HG03571 (cell line): Measurements from ENCODE around the gene OR2B6.
"Not testable (repeated sequence)": the region's sequence is repeated elsewhere in the genome, so short reads cannot be mapped to it uniquely, and the experiment has no call there.

Experiments used
- ATAC-seq: cut with Tn5 transposase; IDR thresholded peaks from one replicate; pipeline ENCODE4 v1.9.1; 2021; ENCODE audit not compliant: unreplicated experiment

The OR2B6 gene

GRCh38 chr6:27956941-27957340, at the start of gene OR2B6:
Gene OR2B6 (plus strand): TSS chr6:27957241. CDS start chr6:27957241, 0 bp downstream.
- no peak for ATAC-seq

- ATAC-seq: no peak
Measured at GRCh38 chr6:27908017-27908416, 49.0 kb upstream of the OR2B6 start.

GRCh38 chr6:27911956-27912446, 45.0 kb upstream of the OR2B6 start, which contains the start of gene OR2B2:
Gene OR2B2 (minus strand): TSS chr6:27912396. CDS start chr6:27912319, 77 bp downstream.
- no peak for ATAC-seq

DNA sequence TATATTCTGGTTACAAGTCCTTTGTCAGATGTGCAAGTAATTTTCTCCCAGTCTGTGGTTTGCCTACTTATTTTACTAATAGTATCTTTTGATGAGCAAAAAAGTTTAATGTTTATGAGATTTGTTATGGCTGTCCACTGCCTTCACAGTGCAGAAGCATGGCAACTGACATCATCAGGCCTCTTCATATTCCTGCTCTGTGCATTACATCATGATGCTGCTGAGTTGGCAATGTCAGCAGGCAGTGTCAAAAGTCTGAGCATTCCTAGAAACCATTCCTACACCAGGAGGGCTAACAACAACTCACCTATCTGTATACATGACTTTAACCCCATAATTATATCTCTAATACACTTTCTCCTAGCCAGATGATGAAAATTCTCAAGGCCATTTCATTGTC, 34.1 kb upstream of the OR2B6 start:
- no peak for ATAC-seq

DNA sequence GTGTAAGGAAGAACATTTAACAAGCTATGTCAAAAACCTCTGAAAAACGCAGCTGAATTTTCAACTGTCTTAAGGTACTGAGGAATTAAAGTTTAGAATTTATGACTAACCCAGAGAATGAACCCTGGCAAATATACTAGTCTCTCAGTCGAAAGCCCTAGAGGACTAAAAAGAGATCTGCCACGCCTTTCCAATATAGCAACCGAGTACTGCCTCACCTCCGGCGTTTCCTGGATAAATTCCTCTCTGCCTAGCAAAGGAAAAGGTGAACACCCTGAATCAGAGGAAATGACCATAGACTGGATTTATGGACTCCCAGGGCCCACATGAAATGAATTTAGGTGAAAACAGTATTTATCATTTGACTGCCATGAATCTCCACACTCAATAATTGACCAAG, 32.9 kb upstream of the OR2B6 start:
- no peak for ATAC-seq

- not testable (repeated sequence) for ATAC-seq
Measured at GRCh38 chr6:27928041-27928440, 29.0 kb upstream of the OR2B6 start.

DNA sequence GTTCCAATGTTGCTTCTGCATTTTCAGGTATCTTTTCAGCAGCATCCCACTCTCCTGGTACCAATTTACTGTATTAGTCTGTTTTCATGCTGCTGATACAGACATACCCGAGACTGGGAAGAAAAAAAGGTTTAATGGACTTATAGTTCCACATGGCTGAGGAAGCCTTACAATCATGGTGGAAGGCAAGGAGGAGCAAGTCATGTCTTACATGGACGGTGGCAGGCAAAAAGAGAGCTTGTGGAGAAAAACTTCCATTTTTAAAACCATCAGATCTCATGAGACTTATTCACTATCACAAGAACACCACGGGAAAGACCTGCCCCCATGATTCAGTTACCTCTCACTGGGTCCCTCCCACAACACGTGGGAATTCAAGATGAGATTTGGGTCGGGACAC, 27.1 kb upstream of the OR2B6 start:
- ATAC-seq: not testable (repeated sequence)

GRCh38 chr6:27931209-27931608, 25.8 kb upstream of the OR2B6 start:
- ATAC-seq: no peak

DNA sequence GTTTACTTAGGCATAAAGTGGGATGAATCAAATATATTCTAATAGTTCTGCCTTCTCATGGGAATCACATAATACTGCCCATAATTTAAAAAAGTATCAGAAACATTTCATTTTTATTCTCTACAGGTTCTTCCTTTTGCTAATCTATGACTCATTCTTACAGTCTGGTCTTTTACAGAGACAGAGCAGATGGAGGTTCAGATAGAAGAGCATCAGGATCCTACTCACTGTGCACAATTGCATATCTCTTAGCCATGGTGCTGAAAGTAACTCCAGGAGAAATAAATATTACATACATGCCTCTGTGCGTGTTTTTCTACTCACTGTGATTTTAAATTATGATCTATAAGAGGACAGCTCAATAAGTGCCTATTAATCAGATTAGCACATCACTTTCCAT, 16.3 kb upstream of the OR2B6 start:
- no peak for ATAC-seq

- not testable (repeated sequence) for ATAC-seq
Measured at GRCh38 chr6:27943072-27943471, 14.0 kb upstream of the OR2B6 start.

DNA sequence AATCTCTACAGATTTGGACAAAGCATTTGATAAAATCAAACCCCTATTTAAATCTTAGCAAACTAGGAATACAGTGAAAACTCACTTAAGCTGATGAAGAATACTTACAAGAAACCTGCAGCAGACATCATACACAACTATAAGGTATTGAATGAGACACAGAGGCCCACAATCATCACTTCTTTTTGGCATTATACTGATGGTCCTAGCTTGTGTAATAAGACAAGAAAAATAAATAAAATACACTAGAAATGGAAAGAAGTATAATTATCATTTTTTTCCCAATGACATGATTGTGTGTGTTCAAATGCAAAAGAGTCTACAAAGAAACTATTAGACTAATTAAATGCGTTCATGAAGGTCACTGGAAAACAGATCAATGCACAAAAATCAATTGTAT, 8.8 kb upstream of the OR2B6 start:
- no peak for ATAC-seq

- no peak for ATAC-seq
Measured at GRCh38 chr6:27951040-27951439, 6.0 kb upstream of the OR2B6 start.

DNA sequence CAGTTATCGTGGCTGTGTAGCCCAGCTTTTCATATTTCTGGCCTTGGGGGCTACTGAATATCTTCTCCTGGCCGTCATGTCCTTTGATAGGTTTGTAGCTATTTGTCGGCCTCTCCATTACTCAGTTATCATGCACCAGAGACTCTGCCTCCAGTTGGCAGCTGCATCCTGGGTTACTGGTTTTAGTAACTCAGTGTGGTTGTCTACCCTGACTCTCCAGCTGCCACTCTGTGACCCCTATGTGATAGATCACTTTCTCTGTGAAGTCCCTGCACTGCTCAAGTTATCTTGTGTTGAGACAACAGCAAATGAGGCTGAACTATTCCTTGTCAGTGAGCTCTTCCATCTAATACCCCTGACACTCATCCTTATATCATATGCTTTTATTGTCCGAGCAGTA, 475 bp downstream of the OR2B6 start:
- ATAC-seq: no peak

- no peak for ATAC-seq
Measured at GRCh38 chr6:27962506-27962905, 5.5 kb downstream of the OR2B6 start.

DNA sequence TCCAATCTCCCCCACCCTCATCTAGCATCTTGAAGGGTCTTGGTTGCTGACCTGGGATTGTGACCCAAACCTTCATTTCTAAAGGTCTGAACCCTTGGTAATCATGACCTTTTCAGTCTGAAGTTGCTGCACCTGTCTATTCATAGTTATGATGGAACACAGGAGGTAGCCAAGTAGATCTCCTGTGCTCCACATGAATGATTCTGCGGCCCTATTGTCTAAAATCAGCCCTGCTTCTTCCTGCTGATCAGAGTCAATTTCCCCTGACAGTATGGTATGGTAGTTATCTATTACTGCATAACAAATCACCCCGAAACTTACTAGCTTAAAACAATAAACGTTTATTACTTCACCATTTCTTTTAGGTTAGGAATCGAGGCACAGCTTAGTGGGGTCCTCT, 9.0 kb downstream of the OR2B6 start:
- peak; percentile 64 for ATAC-seq

- no peak for ATAC-seq
Measured at GRCh38 chr6:27966816-27967426, 9.9 kb downstream of the OR2B6 start.

DNA sequence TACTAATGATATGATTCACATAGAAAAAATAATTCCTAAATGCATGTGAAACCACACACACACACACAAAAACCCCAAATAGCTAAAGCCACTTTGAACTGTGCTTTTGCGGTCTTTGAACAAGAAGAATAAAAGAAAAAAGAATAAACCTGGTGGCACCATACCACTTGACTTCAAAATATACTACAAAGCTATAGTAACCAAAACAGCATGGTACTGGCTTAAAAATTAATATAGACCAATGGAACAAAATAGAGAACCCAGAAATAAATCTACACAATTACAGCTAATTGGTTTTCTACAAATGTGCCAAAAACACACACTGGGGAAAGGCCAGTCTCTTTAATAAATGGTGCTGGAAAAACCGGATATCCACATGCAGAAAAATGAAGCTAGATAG, 13.4 kb downstream of the OR2B6 start:
- ATAC-seq: no peak

DNA sequence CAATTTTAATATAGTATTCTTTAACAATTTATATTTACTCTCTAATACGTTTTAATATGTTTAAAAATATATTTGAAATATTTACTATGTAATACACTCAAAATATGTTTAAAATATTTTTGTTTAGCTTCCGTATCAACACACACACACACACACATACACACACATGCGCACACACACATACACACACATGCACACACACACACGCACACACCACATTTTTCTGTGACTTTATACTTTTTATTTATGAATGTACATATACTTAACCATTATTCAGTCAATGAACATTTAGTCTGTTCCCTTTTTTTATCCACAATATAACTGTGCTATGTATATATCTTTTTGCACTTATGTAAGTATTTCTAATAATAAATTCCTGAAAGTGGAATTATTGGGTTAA, 15.7 kb downstream of the OR2B6 start:
- ATAC-seq: no peak

GRCh38 chr6:27977387-27977786, 20.3 kb downstream of the OR2B6 start:
- no peak for ATAC-seq

- ATAC-seq: no peak
Measured at GRCh38 chr6:27978705-27979104, 21.7 kb downstream of the OR2B6 start.

DNA sequence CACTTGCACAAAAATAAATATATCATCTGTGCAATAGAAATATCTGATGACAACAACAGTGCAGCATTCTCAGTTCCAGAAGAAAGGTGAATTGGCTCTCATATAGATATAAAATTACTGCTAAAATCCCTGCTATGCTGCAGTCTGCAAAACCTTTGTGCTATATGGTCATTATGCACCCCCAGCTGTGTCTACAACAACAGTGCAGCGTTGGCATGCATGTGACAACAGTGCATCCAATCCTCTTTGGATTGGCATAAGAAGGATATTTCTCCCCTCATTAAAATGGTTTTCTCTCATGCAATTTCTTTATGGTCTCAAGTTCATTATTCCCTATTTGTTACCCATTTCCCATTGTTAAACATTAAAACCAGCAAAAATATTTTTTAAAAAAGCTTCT, 23.1 kb downstream of the OR2B6 start:
- no peak for ATAC-seq

GRCh38 chr6:27986928-27987725, 30.1 kb downstream of the OR2B6 start:
- ATAC-seq: no peak
